ENCODE results near the gene SHF. TPM values are rescaled to one million over a fixed set of nuclear protein-coding genes. Genes with fewer than 3 reads are reported as not detected.
A peak's percentile ranks its signal among the peaks of the same experiment; 100 is the strongest.
"Not testable (repeated sequence)": the region's sequence is repeated elsewhere in the genome, so short reads cannot be mapped to it uniquely, and the experiment has no call there.

Gene SHF
- total RNA-seq, 1 donor from 2014 or later = 5.0 TPM

DNA sequence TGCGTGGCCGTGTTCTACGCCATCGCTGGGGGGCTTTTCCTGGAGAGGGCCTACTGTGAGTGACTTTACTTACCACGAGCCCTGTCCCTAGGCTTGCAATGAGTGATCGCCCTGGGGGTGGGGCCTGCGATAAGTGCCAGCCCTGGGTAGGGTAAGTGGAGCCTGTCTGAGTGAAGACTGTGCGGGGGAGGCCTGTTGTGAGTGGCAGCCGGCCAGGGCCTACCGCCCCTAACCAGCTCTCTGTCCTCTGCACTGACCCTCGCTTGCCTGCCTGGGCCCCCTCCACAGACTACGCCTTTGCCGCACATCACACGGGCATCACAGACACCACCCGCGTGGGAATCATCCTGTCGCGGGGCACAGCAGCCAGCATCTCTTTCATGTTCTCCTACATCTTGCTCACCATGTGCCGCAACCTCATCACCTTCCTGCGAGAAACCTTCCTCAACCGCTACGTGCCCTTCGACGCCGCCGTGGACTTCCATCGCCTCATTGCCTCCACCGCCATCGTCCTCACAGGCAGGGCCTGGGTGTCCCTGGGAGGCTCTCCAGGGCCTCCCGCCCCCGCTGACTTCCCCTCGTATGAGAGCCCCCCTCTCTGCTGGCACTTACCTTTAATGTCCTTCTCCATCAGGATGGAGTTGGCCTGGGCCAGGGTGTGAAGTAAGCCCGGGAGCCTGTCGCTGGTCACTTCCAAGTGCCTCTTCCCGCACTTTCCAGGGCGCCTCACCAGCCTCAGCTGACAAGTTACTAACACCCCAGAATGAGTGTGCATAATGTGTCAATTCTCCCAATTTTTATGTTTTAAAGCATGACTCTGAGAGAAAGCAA is 35.6 kb downstream of the SHF start:
- ATAC-seq (no peak), DNase-seq (no peak)
- intact Hi-C loops (cut with micrococcal nuclease) = no loop called here

GRCh38 chr15:45150997-45151396 is 36.8 kb downstream of the SHF start:
- intact Hi-C loops (cut with micrococcal nuclease) = no loop called here
- ATAC-seq (no peak), DNase-seq (no peak)

DNA sequence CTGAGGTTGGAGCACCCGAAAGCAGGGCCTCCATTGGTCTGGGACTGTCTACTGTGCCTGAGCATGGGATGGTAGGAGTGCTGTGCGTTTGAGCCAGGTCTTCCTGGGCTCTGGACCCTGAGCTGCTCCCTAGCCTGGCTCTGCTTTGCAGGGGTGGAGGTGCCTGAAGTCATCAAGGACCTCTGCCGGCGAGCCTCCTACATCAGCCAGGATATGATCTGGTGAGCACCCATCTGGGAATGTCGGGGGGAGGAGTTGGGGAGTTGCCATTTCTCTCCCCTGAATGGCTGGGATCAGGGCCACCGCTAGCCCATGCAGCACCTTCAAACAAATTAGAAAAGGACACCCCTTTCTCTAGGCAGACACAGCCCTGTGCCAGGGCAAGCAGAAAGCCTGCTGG is 37.3 kb downstream of the SHF start:
- ATAC-seq (no peak), DNase-seq (no peak)
- intact Hi-C loops (cut with micrococcal nuclease) = no loop called here

DNA sequence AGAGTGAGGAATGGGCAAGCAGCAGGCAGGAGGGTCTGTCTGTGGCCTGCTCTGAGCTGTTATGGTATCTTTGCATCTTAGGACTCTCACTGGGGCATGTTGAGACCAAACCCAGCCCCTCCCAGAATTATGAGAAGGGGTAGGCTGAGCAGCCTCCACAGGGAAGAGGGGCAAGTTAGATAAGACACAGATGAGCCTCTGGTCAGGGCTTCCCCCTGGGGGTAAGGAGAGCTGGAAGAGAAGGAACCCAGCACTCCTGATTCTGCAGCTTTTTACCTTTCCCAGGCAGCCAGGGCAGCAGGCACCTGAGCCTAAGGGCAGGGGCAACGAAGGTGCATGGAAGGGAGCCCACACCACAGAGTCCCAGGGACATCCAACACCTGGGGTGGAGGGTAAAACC is 38.7 kb downstream of the SHF start:
- intact Hi-C loops (cut with micrococcal nuclease) = no loop called here
- DNase-seq (no peak), ATAC-seq (no peak)

DNA sequence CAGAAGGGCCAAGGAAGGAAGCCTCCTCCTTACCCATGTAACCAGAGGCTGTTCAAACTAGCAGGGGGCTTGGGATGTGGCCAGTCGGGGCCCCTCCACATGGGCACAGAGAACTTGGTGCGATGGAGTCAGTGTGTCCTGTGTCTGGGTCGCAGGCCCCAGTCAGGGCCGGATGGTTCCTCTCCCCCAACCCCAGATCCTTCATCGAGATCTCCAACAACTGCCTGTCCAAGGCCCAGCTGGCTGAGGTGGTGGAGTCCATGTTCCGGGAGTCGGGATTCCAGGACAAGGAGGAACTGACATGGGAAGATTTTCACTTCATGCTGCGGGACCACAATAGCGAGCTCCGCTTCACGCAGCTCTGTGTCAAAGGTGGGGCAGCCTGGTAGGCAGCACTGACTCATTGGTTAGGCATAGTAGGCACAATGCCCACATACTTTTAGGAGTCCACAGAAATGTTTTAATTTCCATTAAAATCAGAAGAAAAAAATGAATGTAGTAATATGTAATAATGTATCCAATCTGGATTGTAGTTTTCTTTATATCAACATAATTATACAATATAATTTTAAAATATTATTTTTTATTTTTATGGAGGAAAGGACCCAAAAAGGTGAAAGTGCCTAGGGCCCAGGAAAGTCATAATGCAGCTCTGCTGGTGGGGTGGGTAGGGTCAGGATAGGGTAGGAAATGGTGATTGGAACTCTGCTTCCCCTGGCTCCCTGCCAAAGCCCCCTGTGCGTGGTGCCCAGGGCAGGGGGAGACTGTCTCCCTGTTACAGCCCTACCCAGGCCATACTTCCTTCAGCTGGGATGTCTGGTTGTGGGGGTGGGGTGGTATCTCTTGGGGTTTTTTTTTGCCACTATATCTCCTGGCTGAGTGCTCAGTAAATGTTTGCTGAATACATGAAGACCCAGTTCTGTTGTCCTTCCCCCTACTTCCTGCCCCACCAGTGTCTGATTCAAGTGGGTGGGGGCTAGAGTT is 39.4 kb downstream of the SHF start:
- DNase-seq (no peak), ATAC-seq (no peak)
- intact Hi-C loops (cut with micrococcal nuclease) = no loop called here

GRCh38 chr15:45147606-45148005 is 40.2 kb downstream of the SHF start:
- intact Hi-C loops (cut with micrococcal nuclease) = no loop called here
- DNase-seq = no peak
- ATAC-seq = no peak

- ATAC-seq = no peak
- intact Hi-C loops (cut with micrococcal nuclease) = no loop called here
- no peak for DNase-seq
Observed at GRCh38 chr15:45146405-45146804, 41.4 kb downstream of the SHF start.

GRCh38 chr15:45144775-45145174 is 43.0 kb downstream of the SHF start:
- ATAC-seq (no peak), DNase-seq (no peak)
- intact Hi-C loops (cut with micrococcal nuclease) = no loop called here

DNA sequence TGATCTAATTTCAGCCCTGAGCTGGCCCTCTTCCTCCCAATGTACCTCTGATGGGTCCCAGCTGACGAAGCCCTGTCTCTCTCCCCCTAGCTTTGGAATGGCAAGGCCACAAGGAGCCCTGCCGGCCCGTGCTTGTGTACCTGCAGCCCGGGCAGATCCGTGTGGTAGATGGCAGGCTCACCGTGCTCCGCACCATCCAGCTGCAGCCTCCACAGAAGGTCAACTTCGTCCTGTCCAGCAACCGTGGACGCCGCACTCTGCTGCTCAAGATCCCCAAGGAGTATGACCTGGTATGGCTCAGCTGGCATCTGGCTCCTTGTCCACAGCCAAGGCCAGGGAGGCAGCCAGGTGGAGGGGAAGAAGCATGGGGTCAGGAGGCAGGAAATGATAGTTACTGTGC is 43.8 kb downstream of the SHF start:
- DNase-seq (no peak), ATAC-seq (no peak)
- intact Hi-C loops (cut with micrococcal nuclease) = no loop called here

- intact Hi-C loops (cut with micrococcal nuclease) = no loop called here
- no peak for ATAC-seq
- no peak for DNase-seq
Observed at GRCh38 chr15:45143056-45143455, 44.7 kb downstream of the SHF start.

DNA sequence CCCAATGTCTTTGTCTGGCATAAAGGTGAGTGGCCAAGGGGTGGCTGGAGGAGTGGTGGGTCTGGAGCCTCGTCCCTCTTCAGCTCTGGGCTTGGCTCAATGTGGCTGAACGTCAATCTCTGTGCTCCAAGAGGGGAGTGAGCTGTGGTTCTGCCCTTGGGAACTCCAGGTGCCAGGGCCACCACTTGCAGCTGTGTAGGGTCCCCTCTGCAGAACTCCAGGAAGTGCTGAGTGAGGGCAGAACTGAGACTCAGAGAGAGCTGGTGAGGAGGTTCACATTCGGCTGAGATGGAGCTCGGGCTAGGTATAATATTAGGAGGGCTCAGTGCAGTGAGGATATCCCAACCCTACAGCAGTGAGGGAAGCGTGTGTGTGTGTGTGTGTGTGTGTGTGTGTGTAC is 46.4 kb downstream of the SHF start:
- ATAC-seq (no peak), DNase-seq (no peak)
- intact Hi-C loops (cut with micrococcal nuclease) = no loop called here

GRCh38 chr15:45140557-45141250 is 47.1 kb downstream of the SHF start:
- ATAC-seq = no peak
- intact Hi-C loops (cut with micrococcal nuclease) = no loop called here
- DNase-seq = no peak

- ATAC-seq = no peak
- intact Hi-C loops (cut with micrococcal nuclease) = no loop called here
- no peak for DNase-seq
Observed at GRCh38 chr15:45139770-45140169, 48.0 kb downstream of the SHF start.

DNA sequence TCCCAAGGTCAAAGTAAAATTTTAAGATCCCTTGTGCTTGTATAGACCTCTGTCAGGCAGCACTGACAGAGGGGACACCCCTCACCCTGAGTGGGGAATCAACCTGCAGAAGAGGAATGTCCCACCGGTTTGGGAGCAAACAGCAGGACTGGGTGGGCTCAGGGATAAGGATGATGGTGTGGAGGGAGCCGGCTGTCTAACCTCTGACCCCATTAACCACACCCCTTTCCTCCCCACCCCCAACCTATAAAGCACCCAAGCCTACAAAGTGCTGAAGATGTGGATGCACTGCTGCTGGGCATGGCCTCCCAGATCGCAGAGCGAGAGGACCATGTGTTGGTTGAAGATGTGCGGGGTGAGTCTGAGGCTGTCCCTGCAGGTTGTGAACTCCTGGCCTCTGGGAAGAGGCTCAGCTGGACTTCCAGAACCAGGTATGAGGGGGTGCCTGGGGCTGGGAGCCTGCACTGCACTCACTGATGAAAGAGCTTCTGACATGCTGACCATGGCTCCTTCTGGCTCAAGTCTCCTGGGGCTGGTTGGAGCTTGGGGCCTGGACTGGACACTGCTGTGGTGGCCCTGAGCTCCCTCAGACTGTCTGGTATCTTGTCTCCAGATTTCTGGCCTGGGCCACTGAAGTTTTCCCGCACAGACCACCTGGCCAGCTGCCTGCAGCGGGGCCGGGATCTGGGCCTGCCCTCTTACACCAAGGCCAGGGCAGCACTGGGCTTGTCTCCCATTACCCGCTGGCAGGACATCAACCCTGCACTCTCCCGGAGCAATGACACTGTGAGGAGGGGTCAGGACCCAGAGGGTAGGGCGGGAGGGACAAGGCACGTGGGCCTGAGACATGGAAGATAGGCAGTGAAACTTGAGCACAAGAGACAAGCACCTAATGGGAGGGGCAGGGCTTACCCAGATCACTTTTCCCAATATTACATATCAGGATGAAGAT is 48.7 kb downstream of the SHF start:
- intact Hi-C loops (cut with micrococcal nuclease) = no loop called here
- ATAC-seq (peak; percentile 14), DNase-seq (no peak)

DNA sequence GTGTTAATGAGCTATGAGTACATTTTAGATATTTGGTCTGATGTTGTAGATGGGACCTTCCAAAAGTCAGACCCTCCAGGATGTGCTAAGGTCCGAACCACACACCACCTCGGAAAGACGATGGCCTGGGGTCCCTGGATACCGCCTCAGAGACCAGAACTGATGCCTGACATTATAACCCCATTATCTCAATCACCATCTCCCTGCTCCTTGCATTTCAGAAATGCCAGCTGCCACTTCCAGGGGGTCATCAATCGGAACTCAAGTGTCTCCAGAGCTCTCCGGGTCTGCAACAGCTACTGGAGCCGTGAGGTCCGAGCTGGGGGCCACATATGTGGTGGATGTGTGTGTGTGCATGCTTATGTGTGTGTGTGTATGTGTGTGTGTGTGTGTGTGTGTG is 50.1 kb downstream of the SHF start:
- no peak for DNase-seq
- intact Hi-C loops (cut with micrococcal nuclease) = no loop called here
- no peak for ATAC-seq

DNA sequence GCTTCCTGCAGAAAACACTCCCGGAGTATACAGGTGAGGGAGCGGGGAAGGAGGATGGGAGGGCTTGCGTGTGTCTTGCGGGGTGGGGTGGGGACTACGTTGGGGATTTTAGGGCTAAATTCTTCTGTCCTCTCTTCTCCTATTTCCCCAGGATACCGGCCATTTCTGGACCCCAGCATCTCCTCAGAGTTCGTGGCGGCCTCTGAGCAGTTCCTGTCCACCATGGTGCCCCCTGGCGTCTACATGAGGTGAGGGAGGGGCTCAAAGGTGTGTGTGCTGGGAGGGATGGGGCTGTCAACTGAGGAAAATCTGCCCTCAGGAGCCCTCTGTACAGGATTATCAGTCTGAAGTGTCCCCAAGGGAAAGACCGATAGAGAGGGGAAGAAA is 51.4 kb downstream of the SHF start:
- DNase-seq (no peak), ATAC-seq (no peak)
- intact Hi-C loops (cut with micrococcal nuclease) = no loop called here

DNA sequence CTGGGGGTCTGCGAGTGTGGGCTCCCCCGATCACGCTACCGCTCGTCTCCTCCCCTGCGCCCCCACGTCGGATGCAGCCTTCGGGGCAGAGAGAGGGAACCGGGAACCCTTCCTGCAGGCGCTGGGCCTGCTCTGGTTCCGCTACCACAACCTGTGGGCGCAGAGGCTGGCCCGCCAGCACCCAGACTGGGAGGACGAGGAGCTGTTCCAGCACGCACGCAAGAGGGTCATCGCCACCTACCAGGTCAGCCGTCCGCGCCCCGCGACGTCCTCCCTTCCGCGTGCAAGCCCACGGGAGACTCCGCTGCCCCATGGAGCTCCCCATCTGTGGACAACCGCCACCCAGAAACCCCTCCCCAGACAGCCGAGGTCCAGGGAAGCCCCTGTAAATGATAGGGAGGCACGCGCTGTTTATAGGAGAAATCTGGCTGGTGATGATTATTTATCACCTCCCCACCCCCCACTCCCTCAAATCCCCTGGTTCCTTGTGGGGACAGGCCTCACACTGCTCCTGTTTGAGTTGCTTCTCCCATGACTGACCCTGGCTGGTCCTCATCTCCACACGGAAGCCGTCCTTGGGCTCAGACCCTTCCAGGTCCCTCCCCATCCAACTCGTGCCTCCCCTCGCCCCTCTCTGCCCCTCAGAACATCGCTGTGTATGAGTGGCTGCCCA is 51.9 kb downstream of the SHF start:
- peak; percentile 10 for ATAC-seq
- intact Hi-C loops (cut with micrococcal nuclease); DNase-seq: not testable (repeated sequence)

Measured in left ventricle myocardium superior (tissue), 1 donor.